HG03442 (cell line): ENCODE results near the gene BANP.
"Not testable (repeated sequence)": the region's sequence is repeated elsewhere in the genome, so short reads cannot be mapped to it uniquely, and the experiment has no call there.

Experiments
- ATAC-seq: cut with Tn5 transposase; IDR thresholded peaks from one replicate; pipeline ENCODE4 v1.9.1; 2021; ENCODE audit warnings: mild to moderate bottlenecking, moderate library complexity; ENCODE audit not compliant: unreplicated experiment

Gene BANP

GRCh38 chr16:88026964-88027938, 76.0 kb downstream of the BANP start:
- no peak for ATAC-seq

GRCh38 chr16:88028177-88028930, 77.1 kb downstream of the BANP start:
- not testable (repeated sequence) for ATAC-seq

- no peak for ATAC-seq
Observed at GRCh38 chr16:88030498-88030897, 79.3 kb downstream of the BANP start.

GRCh38 chr16:88030961-88031360, 79.7 kb downstream of the BANP start:
- ATAC-seq, result not testable (repeated sequence)

- not testable (repeated sequence) for ATAC-seq
Observed at GRCh38 chr16:88033003-88033740, 81.9 kb downstream of the BANP start.

- ATAC-seq, result no peak
Observed at GRCh38 chr16:88034770-88035169, 83.5 kb downstream of the BANP start.

GRCh38 chr16:88035292-88035691, 84.1 kb downstream of the BANP start:
- ATAC-seq, result no peak

GRCh38 chr16:88035884-88036639, 84.8 kb downstream of the BANP start:
- ATAC-seq, result not testable (repeated sequence)

GRCh38 chr16:88036640-88036996, 85.4 kb downstream of the BANP start:
- not testable (repeated sequence) for ATAC-seq

GRCh38 chr16:88037359-88037758, 86.1 kb downstream of the BANP start:
- ATAC-seq, result not testable (repeated sequence)

GRCh38 chr16:88037876-88038525, 86.8 kb downstream of the BANP start:
- ATAC-seq, result not testable (repeated sequence)

- ATAC-seq, result not testable (repeated sequence)
Observed at GRCh38 chr16:88038526-88038908, 87.3 kb downstream of the BANP start.

GRCh38 chr16:88039591-88039990, 88.4 kb downstream of the BANP start:
- ATAC-seq, result no peak

GRCh38 chr16:88040196-88040876, 89.1 kb downstream of the BANP start:
- ATAC-seq, result not testable (repeated sequence)

- not testable (repeated sequence) for ATAC-seq
Observed at GRCh38 chr16:88040877-88041244, 89.6 kb downstream of the BANP start.

GRCh38 chr16:88041506-88041905, 90.3 kb downstream of the BANP start:
- not testable (repeated sequence) for ATAC-seq

GRCh38 chr16:88041986-88042562, 90.8 kb downstream of the BANP start:
- ATAC-seq, result not testable (repeated sequence)

GRCh38 chr16:88043208-88043910, 92.1 kb downstream of the BANP start:
- not testable (repeated sequence) for ATAC-seq
